ACC112 (cell line): Measurements from ENCODE around the gene GPR63.

ENCODE experiments used
- H2AFZ ChIP-seq: fragments of 200-600 bp; sonication (generic); one replicate; pipeline ENCODE4 v1.6.0; 2017; ENCODE audit warnings: antibody characterized with exemption, low read length; ENCODE audit not compliant: unreplicated experiment
- H3K27ac ChIP-seq: fragments of 200-600 bp; sonication (generic); 2 replicates; pipeline ENCODE4 v1.5.1; 2014; ENCODE audit warnings: low read depth, mild to moderate bottlenecking, antibody characterized with exemption, low read length, moderate library complexity
- H3K27me3 ChIP-seq: fragments of 200-600 bp; sonication (generic); 2 replicates; pipeline ENCODE4 v1.6.1; 2014; ENCODE audit warnings: mild to moderate bottlenecking, antibody characterized with exemption, low read length, moderate library complexity, mixed read lengths; ENCODE audit not compliant: insufficient read depth
- H3K36me3 ChIP-seq: fragments of 200-600 bp; sonication (generic); 2 replicates; pipeline ENCODE4 v1.6.1; 2016; ENCODE audit warnings: mild to moderate bottlenecking, antibody characterized with exemption, low read length, moderate library complexity, mixed read lengths; ENCODE audit not compliant: insufficient read depth
- H3K4me1 ChIP-seq: fragments of 200-600 bp; sonication (generic); one replicate; pipeline ENCODE4 v1.6.1; 2016; ENCODE audit warnings: low read length, mixed read lengths; ENCODE audit not compliant: insufficient read depth, unreplicated experiment, control insufficient read depth
- H3K4me3 ChIP-seq: fragments of 200-600 bp; sonication (generic); 2 replicates; pipeline ENCODE4 v1.5.1; 2014; ENCODE audit warnings: mild to moderate bottlenecking, low read depth, low read length
- H3K79me2 ChIP-seq: fragments of 200-600 bp; sonication (generic); one replicate; pipeline ENCODE4 v1.6.0; 2016; ENCODE audit warnings: low read length; ENCODE audit not compliant: control insufficient read depth, unreplicated experiment, insufficient read depth

Gene GPR63

GRCh38 chr6:96792561-96793190, 44.6 kb downstream of the GPR63 start:
- Histone ChIP-seq H3K79me2 (no peaks in the 10 kb centered on the region), H3K4me3 (no peak overlapping the region)

GRCh38 chr6:96789871-96790270, 47.4 kb downstream of the GPR63 start:
- no peaks in the 10 kb centered on the region for H3K27me3 ChIP-seq
- H3K79me2 ChIP-seq, result no peaks in the 10 kb centered on the region
- H3K36me3 ChIP-seq, result no peaks in the 10 kb centered on the region
- no peaks in the 10 kb centered on the region for H3K4me1 ChIP-seq
- H2AFZ ChIP-seq, result no peak overlapping the region
- H3K4me3 ChIP-seq, result no peak overlapping the region
- no peak overlapping the region for H3K27ac ChIP-seq

More at GRCh38 chr6:96792561-96793190, 44.6 kb downstream of the GPR63 start:
- no peaks in the 10 kb centered on the region for H3K4me1 ChIP-seq
- H3K36me3 ChIP-seq, result no peaks in the 10 kb centered on the region
- H3K27ac ChIP-seq, result no peak overlapping the region
- H3K27me3 ChIP-seq, result no peaks in the 10 kb centered on the region
- H2AFZ ChIP-seq, result no peak overlapping the region

- no peaks in the 10 kb centered on the region for H3K4me1 ChIP-seq
- no peak overlapping the region for H2AFZ ChIP-seq
- no peak overlapping the region for H3K27ac ChIP-seq
- no peaks in the 10 kb centered on the region for H3K79me2 ChIP-seq
- no peaks in the 10 kb centered on the region for H3K36me3 ChIP-seq
- H3K4me3 ChIP-seq, result no peak overlapping the region
- no peaks in the 10 kb centered on the region for H3K27me3 ChIP-seq
Observed at GRCh38 chr6:96787846-96788580, 49.3 kb downstream of the GPR63 start.

- Histone ChIP-seq H3K79me2 (no peaks in the 10 kb centered on the region), H3K4me3 (no peak overlapping the region), H3K4me1 (no peaks in the 10 kb centered on the region), H3K27ac (no peak overlapping the region), H3K27me3 (no peaks in the 10 kb centered on the region), H3K36me3 (no peaks in the 10 kb centered on the region), H2AFZ (no peak overlapping the region)
Observed at GRCh38 chr6:96786336-96786735, 50.9 kb downstream of the GPR63 start.

- no peaks in the 10 kb centered on the region for H3K36me3 ChIP-seq
- H3K4me3 ChIP-seq, result no peak overlapping the region
- no peaks in the 10 kb centered on the region for H3K27me3 ChIP-seq
- no peak overlapping the region for H3K27ac ChIP-seq
- no peaks in the 10 kb centered on the region for H3K4me1 ChIP-seq
- no peak overlapping the region for H2AFZ ChIP-seq
- H3K79me2 ChIP-seq, result no peaks in the 10 kb centered on the region
Observed at GRCh38 chr6:96784650-96785049, 52.6 kb downstream of the GPR63 start.

- Histone ChIP-seq H3K36me3 (no peaks in the 10 kb centered on the region), H2AFZ (no peak overlapping the region), H3K4me3 (no peak overlapping the region), H3K4me1 (no peaks in the 10 kb centered on the region), H3K27me3 (no peaks in the 10 kb centered on the region), H3K79me2 (no peaks in the 10 kb centered on the region), H3K27ac (no peak overlapping the region)
Observed at GRCh38 chr6:96783307-96783706, 54.0 kb downstream of the GPR63 start.

GRCh38 chr6:96781557-96781956, 55.7 kb downstream of the GPR63 start:
- Histone ChIP-seq H2AFZ (no peak overlapping the region), H3K27ac (no peak overlapping the region), H3K27me3 (no peaks in the 10 kb centered on the region), H3K79me2 (no peaks in the 10 kb centered on the region), H3K36me3 (no peaks in the 10 kb centered on the region), H3K4me1 (no peaks in the 10 kb centered on the region), H3K4me3 (no peak overlapping the region)

- Histone ChIP-seq H3K36me3 (no peaks in the 10 kb centered on the region), H2AFZ (no peak overlapping the region), H3K4me1 (no peaks in the 10 kb centered on the region), H3K27ac (no peak overlapping the region), H3K27me3 (no peaks in the 10 kb centered on the region), H3K79me2 (no peaks in the 10 kb centered on the region), H3K4me3 (no peak overlapping the region)
Observed at GRCh38 chr6:96777113-96777512, 60.2 kb downstream of the GPR63 start.

- no peak overlapping the region for H3K4me3 ChIP-seq
- H3K4me1 ChIP-seq, result no peaks in the 10 kb centered on the region
- H2AFZ ChIP-seq, result no peak overlapping the region
- H3K36me3 ChIP-seq, result no peaks in the 10 kb centered on the region
- no peaks in the 10 kb centered on the region for H3K79me2 ChIP-seq
- no peaks in the 10 kb centered on the region for H3K27me3 ChIP-seq
- H3K27ac ChIP-seq, result no peak overlapping the region
Observed at GRCh38 chr6:96775727-96776400, 61.4 kb downstream of the GPR63 start.

GRCh38 chr6:96766769-96767168, 70.5 kb downstream of the GPR63 start:
- Histone ChIP-seq H3K79me2 (no peaks in the 10 kb centered on the region), H3K4me1 (no peaks in the 10 kb centered on the region), H2AFZ (no peak overlapping the region), H3K36me3 (no peaks in the 10 kb centered on the region), H3K4me3 (no peak overlapping the region), H3K27ac (no peak overlapping the region), H3K27me3 (peaks cover 10% of the 10 kb centered on the region; the same call in 1 of the 2 replicates)
